SJCRH30 (cell line): ENCODE measurements around the gene HOTAIR. TPM values are rescaled to one million over a fixed set of nuclear protein-coding genes. Genes with fewer than 3 reads are reported as not detected.

ENCODE experiments used
- total RNA-seq: library from RNA; depleted of rRNA; stranded (reverse); fragments of >200 nt; shearing (Covaris generic); gene quantifications from 2 replicates; pipeline ENCODE4 v1.2.3, GENCODE V29; 2014; rRNA removed

The HOTAIR gene
- total RNA-seq, 1 experiment from 2014 or later, result 1.5 TPM

Other genes starting within 250 kb of the HOTAIR start
- gene CALCOCO1, start 247.5 kb downstream of the HOTAIR start, total RNA-seq, result 18.2 and 20.3 TPM in 2 replicates
- gene CISTR, start 223.0 kb downstream of the HOTAIR start, total RNA-seq, result not detected in 2 replicates
- gene HOXC13, start 36.1 kb downstream of the HOTAIR start, total RNA-seq, result 1.9 and 2.4 TPM in 2 replicates
- not detected in 2 replicates for gene HOXC12, start 20.1 kb downstream of the HOTAIR start, total RNA-seq
- 1.1 and 1.2 TPM in 2 replicates for gene HOXC11, start 1.8 kb downstream of the HOTAIR start, total RNA-seq
- gene HOXC10, start 10.2 kb upstream of the HOTAIR start, total RNA-seq, result 0.51 and 0.71 TPM in 2 replicates
- gene HOXC9, start 25.2 kb upstream of the HOTAIR start, total RNA-seq, result 5.6 and 7.1 TPM in 2 replicates
- gene HOXC8, start 34.0 kb upstream of the HOTAIR start, total RNA-seq, result 0.05 TPM in 1 of 2 replicates, not detected in the other
- gene HOXC6, start 53.5 kb upstream of the HOTAIR start, total RNA-seq, result 1.3 and 2.2 TPM in 2 replicates
- not detected in 2 replicates for gene HOXC5, start 58.1 kb upstream of the HOTAIR start, total RNA-seq
- gene HOXC4, start 78.9 kb upstream of the HOTAIR start, total RNA-seq, result 4.7 and 6.3 TPM in 2 replicates
- 25.9 and 30.1 TPM in 2 replicates for gene SMUG1, start 214.0 kb upstream of the HOTAIR start, total RNA-seq